Lower leg skin (tissue), 3 donors: Measurements from ENCODE around the gene FARP1.

Experiments
- POLR2A ChIP-seq, 2 donors: fragments of 450-650 bp; IDR thresholded peaks; one replicate each; pipeline ENCODE4 v1.6.1; 2016 to 2017; ENCODE audit warnings: antibody characterized with exemption in 2 of 2, mild to moderate bottlenecking in 1 of 2, moderate library complexity in 1 of 2
- TF ChIP-seq, protein P1 (sequence below), 3 donors: fragments of 450-650 bp; IDR thresholded peaks; one replicate each; pipeline ENCODE4 v1.5.1; 2016; ENCODE audit warnings: antibody characterized with exemption in 3 of 3, mild to moderate bottlenecking in 3 of 3, moderate library complexity in 2 of 3

DNA sequence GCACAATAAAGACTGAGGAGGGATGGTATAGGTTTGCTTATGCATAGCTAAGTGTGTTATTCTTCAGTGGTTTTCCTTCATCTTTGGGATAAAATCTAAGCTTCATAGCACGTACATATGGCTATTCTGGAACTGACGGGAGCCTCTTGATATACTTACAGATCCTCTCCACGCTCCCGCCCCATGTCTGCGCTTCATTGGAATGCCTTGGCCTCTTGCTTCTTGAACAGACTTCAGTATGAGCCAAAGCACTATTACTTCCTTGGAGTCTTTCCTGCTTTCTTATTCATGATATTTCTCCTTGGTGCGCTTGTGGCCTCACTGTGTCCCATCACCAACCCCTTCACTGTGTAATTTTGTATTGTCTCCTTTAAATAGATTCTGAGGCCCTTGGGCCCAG is 145.3 kb downstream of the FARP1 start:
- TF ChIP-seq, protein P1, sequence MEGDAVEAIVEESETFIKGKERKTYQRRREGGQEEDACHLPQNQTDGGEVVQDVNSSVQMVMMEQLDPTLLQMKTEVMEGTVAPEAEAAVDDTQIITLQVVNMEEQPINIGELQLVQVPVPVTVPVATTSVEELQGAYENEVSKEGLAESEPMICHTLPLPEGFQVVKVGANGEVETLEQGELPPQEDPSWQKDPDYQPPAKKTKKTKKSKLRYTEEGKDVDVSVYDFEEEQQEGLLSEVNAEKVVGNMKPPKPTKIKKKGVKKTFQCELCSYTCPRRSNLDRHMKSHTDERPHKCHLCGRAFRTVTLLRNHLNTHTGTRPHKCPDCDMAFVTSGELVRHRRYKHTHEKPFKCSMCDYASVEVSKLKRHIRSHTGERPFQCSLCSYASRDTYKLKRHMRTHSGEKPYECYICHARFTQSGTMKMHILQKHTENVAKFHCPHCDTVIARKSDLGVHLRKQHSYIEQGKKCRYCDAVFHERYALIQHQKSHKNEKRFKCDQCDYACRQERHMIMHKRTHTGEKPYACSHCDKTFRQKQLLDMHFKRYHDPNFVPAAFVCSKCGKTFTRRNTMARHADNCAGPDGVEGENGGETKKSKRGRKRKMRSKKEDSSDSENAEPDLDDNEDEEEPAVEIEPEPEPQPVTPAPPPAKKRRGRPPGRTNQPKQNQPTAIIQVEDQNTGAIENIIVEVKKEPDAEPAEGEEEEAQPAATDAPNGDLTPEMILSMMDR (IDR thresholded peaks at IDR 0.05): no peak
- TF ChIP-seq POLR2A (IDR thresholded peaks at IDR 0.05): no peak
